DND-41 (cell line): ENCODE measurements around the gene ADGRF5.

Experiments
- EZH2 ChIP-seq: IDR thresholded peaks from 3 replicates; pipeline ENCODE4 v1.6.1; 2012; ENCODE audit warnings: borderline replicate concordance, low read depth, mild to moderate bottlenecking, moderate library complexity, low read length, inconsistent platforms; ENCODE audit not compliant: severe bottlenecking
- TF ChIP-seq, protein P1 (sequence below): IDR thresholded peaks from 2 replicates; pipeline ENCODE4 v1.5.1; 2012; ENCODE audit warnings: borderline replicate concordance, low read length, moderate library complexity, mild to moderate bottlenecking; ENCODE audit not compliant: poor library complexity, severe bottlenecking; ENCODE audit errors: extremely low read depth

DNA sequence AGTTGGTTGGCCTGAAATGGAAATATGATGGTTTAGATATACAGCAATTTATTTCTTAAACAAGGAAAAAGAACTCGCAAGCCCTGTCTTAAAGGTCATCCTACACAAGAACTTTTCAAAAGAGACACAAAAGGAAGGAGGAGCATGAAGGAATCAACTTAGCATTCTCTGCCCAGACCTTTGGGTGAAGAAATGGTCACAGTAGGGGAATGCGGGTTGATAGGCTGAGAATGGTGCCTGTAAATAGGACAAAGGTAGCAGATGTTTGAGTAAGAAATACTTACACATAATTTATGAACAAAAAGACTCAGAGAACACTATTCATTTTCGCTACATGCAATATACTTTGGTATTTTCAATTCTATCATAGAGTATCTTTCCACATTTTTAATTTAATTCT, 15.0 kb downstream of the ADGRF5 start:
- TF ChIP-seq, protein P1, sequence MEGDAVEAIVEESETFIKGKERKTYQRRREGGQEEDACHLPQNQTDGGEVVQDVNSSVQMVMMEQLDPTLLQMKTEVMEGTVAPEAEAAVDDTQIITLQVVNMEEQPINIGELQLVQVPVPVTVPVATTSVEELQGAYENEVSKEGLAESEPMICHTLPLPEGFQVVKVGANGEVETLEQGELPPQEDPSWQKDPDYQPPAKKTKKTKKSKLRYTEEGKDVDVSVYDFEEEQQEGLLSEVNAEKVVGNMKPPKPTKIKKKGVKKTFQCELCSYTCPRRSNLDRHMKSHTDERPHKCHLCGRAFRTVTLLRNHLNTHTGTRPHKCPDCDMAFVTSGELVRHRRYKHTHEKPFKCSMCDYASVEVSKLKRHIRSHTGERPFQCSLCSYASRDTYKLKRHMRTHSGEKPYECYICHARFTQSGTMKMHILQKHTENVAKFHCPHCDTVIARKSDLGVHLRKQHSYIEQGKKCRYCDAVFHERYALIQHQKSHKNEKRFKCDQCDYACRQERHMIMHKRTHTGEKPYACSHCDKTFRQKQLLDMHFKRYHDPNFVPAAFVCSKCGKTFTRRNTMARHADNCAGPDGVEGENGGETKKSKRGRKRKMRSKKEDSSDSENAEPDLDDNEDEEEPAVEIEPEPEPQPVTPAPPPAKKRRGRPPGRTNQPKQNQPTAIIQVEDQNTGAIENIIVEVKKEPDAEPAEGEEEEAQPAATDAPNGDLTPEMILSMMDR, result no peak
- TF ChIP-seq EZH2, result no peak
